Measurements from ENCODE around the gene MCHR1. TPM values are rescaled to one million over a fixed set of nuclear protein-coding genes. Genes with fewer than 3 reads are reported as not detected.

MCHR1 gene
- polyA plus RNA-seq, 3 donors: 0.05 to 0.09 TPM; not detected in 1

GRCh38 chr22:40633036-40633435 lies 46.2 kb upstream of the MCHR1 start:
- no peak for TF ChIP-seq CTCF (IDR thresholded peaks at IDR 0.05)
- Mint-ChIP-seq H3K36me3 (peaks cover 2 to 4% of the 10 kb centered on the region in 2 donors), H3K4me3 (no peak overlapping the region), H3K27ac (peak overlapping the region in 1 of 7 donors; percentile 63), H3K27me3 (ENCODE audit: low read depth in 3 of 3) (peaks cover 0 to 3% (median 2%) of the 10 kb centered on the region in 3 donors), H3K9me3 (no peaks in the 10 kb centered on the region), H3K4me1 (peaks cover 66% of the 10 kb centered on the region)
- intact Hi-C loops (cut with micrococcal nuclease): loop anchor here in 1 of 2 donors (10.0 kb wide), 1 partner anchor 1098 kb away; the partner anchor contains the start of gene RPS19BP1
- no peak for DNase-seq
- no peaks in the 10 kb centered on the region for H3K27me3 ChIP-seq (ENCODE audit: control insufficient read depth in 2 of 2, insufficient read depth in 2 of 2, low read length in 2 of 2)
- no CpG with 5 or more reads among the region's 3 CpGs for WGBS (ENCODE audit: insufficient coverage)
- no peak overlapping the region for H3K4me3 ChIP-seq (replicated peaks in 1 of 3; ENCODE audit: low read depth in 2 of 3, low read length in 3 of 3)
- H3K4me1 ChIP-seq (ENCODE audit: control insufficient read depth in 1 of 2, insufficient read depth in 2 of 2, low read length in 2 of 2): peaks cover 37 to 52% of the 10 kb centered on the region in 2 donors
- H3K79me2 ChIP-seq (ENCODE audit: insufficient read depth, low read length): peaks cover 82% of the 10 kb centered on the region
- peaks cover 80% of the 10 kb centered on the region for H4K20me1 ChIP-seq (ENCODE audit: insufficient read depth, low read length)
- no peak overlapping the region for H3K27ac ChIP-seq (ENCODE audit: low read depth in 1 of 2, low read length in 2 of 2)
- no peak overlapping the region for H3K4me2 ChIP-seq (replicated peaks; ENCODE audit: extremely low read depth, low read length, poor library complexity, severe bottlenecking)
- H2AFZ ChIP-seq (ENCODE audit: insufficient read depth, low read depth, low read length, poor library complexity, severe bottlenecking): no peak overlapping the region
- no peak overlapping the region for H3K9ac ChIP-seq (ENCODE audit: insufficient read depth, low read length, poor library complexity, severe bottlenecking)
- H3K9me3 ChIP-seq (replicated peaks in 1 of 2; ENCODE audit: control insufficient read depth in 1 of 2, insufficient read depth in 1 of 2, low read length in 2 of 2): no peaks in the 10 kb centered on the region
- no peaks in the 10 kb centered on the region for H3K36me3 ChIP-seq (replicated peaks in 1 of 2; ENCODE audit: control insufficient read depth in 1 of 2, insufficient read depth in 2 of 2, low read length in 2 of 2)

GRCh38 chr22:40634119-40634903 lies 45.0 kb upstream of the MCHR1 start:
- 100% methylated on average over 3 of the region's 11 CpGs for WGBS (ENCODE audit: insufficient coverage)
- H3K4me3 ChIP-seq (replicated peaks in 1 of 3; ENCODE audit: low read depth in 2 of 3, low read length in 3 of 3): peak overlapping the region in 1 of 3 experiments; percentile 95
- no peaks in the 10 kb centered on the region for H3K9me3 ChIP-seq (replicated peaks in 1 of 2; ENCODE audit: control insufficient read depth in 1 of 2, insufficient read depth in 1 of 2, low read length in 2 of 2)
- peak overlapping the region; percentile 95 for H3K4me2 ChIP-seq (replicated peaks; ENCODE audit: extremely low read depth, low read length, poor library complexity, severe bottlenecking)
- peaks cover 67% of the 10 kb centered on the region for H4K20me1 ChIP-seq (ENCODE audit: insufficient read depth, low read length)
- no peak for TF ChIP-seq CTCF (IDR thresholded peaks at IDR 0.05)
- Mint-ChIP-seq H3K27ac (no peak overlapping the region), H3K9me3 (peaks cover 0 to 4% (median 0%) of the 10 kb centered on the region in 7 donors), H3K4me3 (no peak overlapping the region), H3K4me1 (peaks cover 63% of the 10 kb centered on the region), H3K27me3 (ENCODE audit: low read depth in 3 of 3) (peaks cover 0 to 3% (median 2%) of the 10 kb centered on the region in 3 donors), H3K36me3 (peaks cover 2 to 4% of the 10 kb centered on the region in 2 donors)
- H3K36me3 ChIP-seq (replicated peaks in 1 of 2; ENCODE audit: control insufficient read depth in 1 of 2, insufficient read depth in 2 of 2, low read length in 2 of 2): no peaks in the 10 kb centered on the region
- no peak overlapping the region for H2AFZ ChIP-seq (ENCODE audit: insufficient read depth, low read depth, low read length, poor library complexity, severe bottlenecking)
- intact Hi-C loops (cut with micrococcal nuclease): loop anchor here in 1 of 2 donors (10.0 kb wide), 1 partner anchor 1100 kb away; the partner anchor contains the start of gene RPS19BP1
- H3K9ac ChIP-seq (ENCODE audit: insufficient read depth, low read length, poor library complexity, severe bottlenecking): no peak overlapping the region
- peaks cover 30 to 51% of the 10 kb centered on the region in 2 donors for H3K4me1 ChIP-seq (ENCODE audit: control insufficient read depth in 1 of 2, insufficient read depth in 2 of 2, low read length in 2 of 2)
- H3K27ac ChIP-seq (ENCODE audit: low read depth in 1 of 2, low read length in 2 of 2): no peak overlapping the region
- peaks cover 70% of the 10 kb centered on the region for H3K79me2 ChIP-seq (ENCODE audit: insufficient read depth, low read length)
- DNase-seq: no peak
- no peaks in the 10 kb centered on the region for H3K27me3 ChIP-seq (ENCODE audit: control insufficient read depth in 2 of 2, insufficient read depth in 2 of 2, low read length in 2 of 2)

Measured in CD14-positive monocyte (primary cell).